Measurements from ENCODE around the gene MYL7.
"Not testable (repeated sequence)": the region's sequence is repeated elsewhere in the genome, so short reads cannot be mapped to it uniquely, and the experiment has no call there.

Gene MYL7

GRCh38 chr7:44171901-44172300, 30.8 kb upstream of the MYL7 start:
- DNase-seq (ENCODE audit: low read depth), result not testable (repeated sequence)

- no peak for DNase-seq (ENCODE audit: low read depth)
Observed at GRCh38 chr7:44167920-44168319, 26.8 kb upstream of the MYL7 start.

GRCh38 chr7:44163591-44163990, 22.5 kb upstream of the MYL7 start:
- DNase-seq (ENCODE audit: low read depth), result peak; percentile 94

GRCh38 chr7:44162785-44163395, 21.8 kb upstream of the MYL7 start:
- DNase-seq (ENCODE audit: low read depth), result no peak

- peak; percentile 47 for DNase-seq (ENCODE audit: low read depth)
Observed at GRCh38 chr7:44162179-44162578, 21.0 kb upstream of the MYL7 start.

- DNase-seq (ENCODE audit: low read depth), result no peak
Observed at GRCh38 chr7:44161371-44161770, 20.2 kb upstream of the MYL7 start.

- no peak for DNase-seq (ENCODE audit: low read depth)
Observed at GRCh38 chr7:44159824-44160630, 18.9 kb upstream of the MYL7 start.

GRCh38 chr7:44158873-44159631, 17.9 kb upstream of the MYL7 start:
- no peak for DNase-seq (ENCODE audit: low read depth)

GRCh38 chr7:44158096-44158872, 17.2 kb upstream of the MYL7 start:
- DNase-seq (ENCODE audit: low read depth), result no peak

GRCh38 chr7:44157116-44158080, 16.3 kb upstream of the MYL7 start:
- no peak for DNase-seq (ENCODE audit: low read depth)

GRCh38 chr7:44156453-44157010, 15.4 kb upstream of the MYL7 start:
- no peak for DNase-seq (ENCODE audit: low read depth)

GRCh38 chr7:44155191-44156185, 14.4 kb upstream of the MYL7 start:
- DNase-seq (ENCODE audit: low read depth), result no peak

GRCh38 chr7:44154703-44155102, 13.6 kb upstream of the MYL7 start:
- peak; percentile 42 for DNase-seq (ENCODE audit: low read depth)

- no peak for DNase-seq (ENCODE audit: low read depth)
Observed at GRCh38 chr7:44153948-44154335, 12.8 kb upstream of the MYL7 start.

- no peak for DNase-seq (ENCODE audit: low read depth)
Observed at GRCh38 chr7:44152971-44153947, 12.1 kb upstream of the MYL7 start.

GRCh38 chr7:44151956-44152355, 10.8 kb upstream of the MYL7 start:
- DNase-seq (ENCODE audit: low read depth), result no peak

GRCh38 chr7:44150966-44151941, 10.1 kb upstream of the MYL7 start:
- DNase-seq (ENCODE audit: low read depth), result no peak
